ENCODE results near the gene GORAB. TPM values are rescaled to one million over a fixed set of nuclear protein-coding genes. Genes with fewer than 3 reads are reported as not detected.

GORAB gene
- polyA plus RNA-seq, 1 donor (not counting 4 experiments of a cell fraction or from before 2014, with no cell fraction given): 12.0 TPM

- no peaks in the 10 kb centered on the region for H3K27me3 ChIP-seq (ENCODE audit: control insufficient read depth, extremely low read depth, insufficient read depth, low read length)
- no peaks in the 10 kb centered on the region for H3K79me2 ChIP-seq (ENCODE audit: control insufficient read depth, insufficient read depth, low read length)
- TF ChIP-seq CTCF (optimal IDR thresholded peaks at IDR 0.05 in 1 of 3, IDR thresholded peaks at IDR 0.05 in 1 of 3, conservative IDR thresholded peaks at IDR 0.05 in 1 of 3; ENCODE audit: extremely low read depth in 1 of 3, insufficient read depth in 2 of 3, low read length in 3 of 3) (no peak), EZH2 (IDR thresholded peaks at IDR 0.05; ENCODE audit: low read length) (no peak)
- no peak overlapping the region for H3K4me3 ChIP-seq (ENCODE audit: control insufficient read depth in 2 of 3, extremely low read depth in 1 of 3, insufficient read depth in 2 of 3, low read depth in 1 of 3, low read length in 3 of 3)
- H3K27ac ChIP-seq (ENCODE audit: control insufficient read depth, insufficient read depth, low read length): no peak overlapping the region
- no peak overlapping the region for H3K4me2 ChIP-seq (ENCODE audit: control insufficient read depth, extremely low read depth, insufficient read depth, low read depth, low read length)
- no peaks in the 10 kb centered on the region for H3K9me3 ChIP-seq (ENCODE audit: control insufficient read depth, low read depth, low read length)
- no peaks in the 10 kb centered on the region for H4K20me1 ChIP-seq (ENCODE audit: control insufficient read depth, extremely low read depth, insufficient read depth, low read length)
- H3K9ac ChIP-seq (ENCODE audit: control insufficient read depth, extremely low read depth, insufficient read depth, low read length): no peak overlapping the region
- no peak overlapping the region for H2AFZ ChIP-seq (ENCODE audit: control insufficient read depth, low read length)
- no peak for FAIRE-seq
- no peaks in the 10 kb centered on the region for H3K4me1 ChIP-seq (ENCODE audit: control insufficient read depth, extremely low read depth, insufficient read depth, low read length)
- no peak for DNase-seq (ENCODE audit: low read depth, low spot score)
- dilution Hi-C loops (cut with MboI; ENCODE audit: extremely low pct_ligation_motif_present, low sequenced_read_pairs): no loop called here
- no peaks in the 10 kb centered on the region for H3K9me1 ChIP-seq (ENCODE audit: control insufficient read depth, extremely low read depth, insufficient read depth, low read length)
- H3K36me3 ChIP-seq (ENCODE audit: control insufficient read depth in 2 of 2, extremely low read depth in 1 of 2, insufficient read depth in 2 of 2, low read length in 2 of 2): no peaks in the 10 kb centered on the region
Observed at GRCh38 chr1:170513138-170513537, 18.8 kb upstream of the GORAB start.

GRCh38 chr1:170518185-170518834, 13.7 kb upstream of the GORAB start:
- Histone ChIP-seq H3K9me3 (ENCODE audit: control insufficient read depth, low read depth, low read length) (no peaks in the 10 kb centered on the region), H4K20me1 (ENCODE audit: control insufficient read depth, extremely low read depth, insufficient read depth, low read length) (no peaks in the 10 kb centered on the region), H3K4me3 (ENCODE audit: control insufficient read depth in 2 of 3, extremely low read depth in 1 of 3, insufficient read depth in 2 of 3, low read depth in 1 of 3, low read length in 3 of 3) (no peak overlapping the region), H2AFZ (ENCODE audit: control insufficient read depth, low read length) (no peak overlapping the region), H3K79me2 (ENCODE audit: control insufficient read depth, insufficient read depth, low read length) (no peaks in the 10 kb centered on the region), H3K36me3 (ENCODE audit: control insufficient read depth in 2 of 2, extremely low read depth in 1 of 2, insufficient read depth in 2 of 2, low read length in 2 of 2) (no peaks in the 10 kb centered on the region), H3K9ac (ENCODE audit: control insufficient read depth, extremely low read depth, insufficient read depth, low read length) (no peak overlapping the region), H3K9me1 (ENCODE audit: control insufficient read depth, extremely low read depth, insufficient read depth, low read length) (no peaks in the 10 kb centered on the region), H3K27me3 (ENCODE audit: control insufficient read depth, extremely low read depth, insufficient read depth, low read length) (no peaks in the 10 kb centered on the region), H3K4me2 (ENCODE audit: control insufficient read depth, extremely low read depth, insufficient read depth, low read depth, low read length) (no peak overlapping the region), H3K4me1 (ENCODE audit: control insufficient read depth, extremely low read depth, insufficient read depth, low read length) (no peaks in the 10 kb centered on the region), H3K27ac (ENCODE audit: control insufficient read depth, insufficient read depth, low read length) (no peak overlapping the region)
- FAIRE-seq (no peak), DNase-seq (ENCODE audit: low read depth, low spot score) (no peak)
- dilution Hi-C loops (cut with MboI; ENCODE audit: extremely low pct_ligation_motif_present, low sequenced_read_pairs): no loop called here
- TF ChIP-seq CTCF (optimal IDR thresholded peaks at IDR 0.05 in 1 of 3, IDR thresholded peaks at IDR 0.05 in 1 of 3, conservative IDR thresholded peaks at IDR 0.05 in 1 of 3; ENCODE audit: extremely low read depth in 1 of 3, insufficient read depth in 2 of 3, low read length in 3 of 3) (no peak), EZH2 (IDR thresholded peaks at IDR 0.05; ENCODE audit: low read length) (no peak)

Measured in keratinocyte (primary cell).